Esophagus squamous epithelium (tissue), 4 donors: ENCODE data around the gene GDPD1.

Experiments used
- POLR2A ChIP-seq, 4 donors: fragments of 450-650 bp; IDR thresholded peaks; one replicate each; pipeline ENCODE4 v1.6.1; 2017; ENCODE audit warnings: antibody characterized with exemption in 4 of 4, mild to moderate bottlenecking in 4 of 4, moderate library complexity in 3 of 4
- TF ChIP-seq, protein P1 (sequence below), 6 experiments: fragments of 450-650 bp in 4 of 6; fragments of 200-600 bp in 2 of 6; sonication (generic) in 2 of 6; IDR thresholded peaks; one replicate each; pipeline ENCODE4 v1.5.1; 2016 to 2019; ENCODE audit warnings: antibody characterized with exemption in 6 of 6, mild to moderate bottlenecking in 4 of 6, moderate library complexity in 4 of 6

DNA sequence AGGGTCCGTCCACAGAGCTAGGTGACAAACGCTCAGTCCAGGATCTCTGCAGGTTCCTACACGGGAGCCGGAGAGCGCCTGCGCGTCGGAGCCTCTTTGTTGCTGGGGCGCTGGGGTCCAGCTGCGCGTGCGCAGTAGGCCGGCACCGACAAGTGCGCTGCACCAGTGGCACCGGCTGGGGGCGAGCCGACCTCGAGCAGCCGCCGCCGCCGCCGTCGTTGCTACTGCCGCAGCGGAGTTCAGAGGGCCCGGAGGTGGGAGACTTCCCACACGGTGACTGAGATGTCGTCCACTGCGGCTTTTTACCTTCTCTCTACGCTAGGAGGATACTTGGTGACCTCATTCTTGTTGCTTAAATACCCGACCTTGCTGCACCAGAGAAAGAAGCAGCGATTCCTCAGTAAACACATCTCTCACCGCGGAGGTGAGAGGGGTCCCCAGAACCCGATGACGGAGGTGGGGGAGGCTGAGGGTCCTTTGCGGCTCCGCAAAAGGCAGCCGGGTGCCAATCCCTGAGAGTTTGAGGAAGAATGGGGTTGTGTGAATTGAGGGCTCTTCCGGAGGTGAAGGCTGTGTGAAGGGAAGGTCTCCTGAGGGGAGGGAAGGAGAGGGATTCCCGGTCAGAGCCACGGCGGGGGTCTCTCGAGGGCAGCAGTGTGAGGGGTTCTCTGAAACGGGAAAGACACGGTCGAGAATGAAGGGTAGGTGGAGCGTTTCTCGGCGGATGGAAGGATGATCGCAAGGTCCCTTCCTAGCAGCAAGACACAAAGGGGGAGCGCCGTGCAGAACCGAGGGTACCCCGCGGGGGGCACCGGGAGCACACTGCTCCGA lies at the start of gene GDPD1:
- peak in 2 of 4 donors; percentile 20 to 45 for TF ChIP-seq POLR2A (IDR thresholded peaks at IDR 0.05)
- TF ChIP-seq, protein P1, sequence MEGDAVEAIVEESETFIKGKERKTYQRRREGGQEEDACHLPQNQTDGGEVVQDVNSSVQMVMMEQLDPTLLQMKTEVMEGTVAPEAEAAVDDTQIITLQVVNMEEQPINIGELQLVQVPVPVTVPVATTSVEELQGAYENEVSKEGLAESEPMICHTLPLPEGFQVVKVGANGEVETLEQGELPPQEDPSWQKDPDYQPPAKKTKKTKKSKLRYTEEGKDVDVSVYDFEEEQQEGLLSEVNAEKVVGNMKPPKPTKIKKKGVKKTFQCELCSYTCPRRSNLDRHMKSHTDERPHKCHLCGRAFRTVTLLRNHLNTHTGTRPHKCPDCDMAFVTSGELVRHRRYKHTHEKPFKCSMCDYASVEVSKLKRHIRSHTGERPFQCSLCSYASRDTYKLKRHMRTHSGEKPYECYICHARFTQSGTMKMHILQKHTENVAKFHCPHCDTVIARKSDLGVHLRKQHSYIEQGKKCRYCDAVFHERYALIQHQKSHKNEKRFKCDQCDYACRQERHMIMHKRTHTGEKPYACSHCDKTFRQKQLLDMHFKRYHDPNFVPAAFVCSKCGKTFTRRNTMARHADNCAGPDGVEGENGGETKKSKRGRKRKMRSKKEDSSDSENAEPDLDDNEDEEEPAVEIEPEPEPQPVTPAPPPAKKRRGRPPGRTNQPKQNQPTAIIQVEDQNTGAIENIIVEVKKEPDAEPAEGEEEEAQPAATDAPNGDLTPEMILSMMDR (IDR thresholded peaks at IDR 0.05) = peak; percentile 65 to 95 (median 81)
